GM21526 (cell line): ENCODE measurements around the gene RORB.

Experiments used
- ATAC-seq: cut with Tn5 transposase; IDR thresholded peaks from one replicate; pipeline ENCODE4 v1.9.1; 2021; ENCODE audit warnings: moderate library complexity; ENCODE audit not compliant: unreplicated experiment, low FRiP score

The RORB gene

GRCh38 chr9:74496819-74497747, at the start of gene RORB:
Gene RORB, plus strand, starts transcription at chr9:74497335. Its CDS starts 642 bp downstream, at chr9:74497977.
- peak; percentile 97 for ATAC-seq

- no peak for ATAC-seq
Observed at GRCh38 chr9:74447451-74448193, 49.5 kb upstream of the RORB start.

GRCh38 chr9:74449060-74449459, 48.1 kb upstream of the RORB start:
- ATAC-seq, result no peak

- no peak for ATAC-seq
Observed at GRCh38 chr9:74458832-74459231, 38.3 kb upstream of the RORB start.

GRCh38 chr9:74463825-74464224, 33.3 kb upstream of the RORB start:
- ATAC-seq, result no peak

- no peak for ATAC-seq
Observed at GRCh38 chr9:74478606-74479005, 18.5 kb upstream of the RORB start.

GRCh38 chr9:74479711-74480110, 17.4 kb upstream of the RORB start:
- ATAC-seq, result no peak

- no peak for ATAC-seq
Observed at GRCh38 chr9:74487395-74487794, 9.7 kb upstream of the RORB start.

- no peak for ATAC-seq
Observed at GRCh38 chr9:74493512-74493911, 3.6 kb upstream of the RORB start.

GRCh38 chr9:74494490-74494889, 2.6 kb upstream of the RORB start:
- ATAC-seq, result no peak

GRCh38 chr9:74496406-74496805, 729 bp upstream of the RORB start:
- no peak for ATAC-seq

GRCh38 chr9:74497748-74498620, 849 bp downstream of the RORB start:
- ATAC-seq, result no peak

GRCh38 chr9:74498621-74499095, 1.5 kb downstream of the RORB start:
- ATAC-seq, result no peak

- no peak for ATAC-seq
Observed at GRCh38 chr9:74499111-74499601, 2.0 kb downstream of the RORB start.

GRCh38 chr9:74499770-74500583, 2.8 kb downstream of the RORB start:
- no peak for ATAC-seq

GRCh38 chr9:74500584-74500924, 3.4 kb downstream of the RORB start:
- no peak for ATAC-seq

- ATAC-seq, result no peak
Observed at GRCh38 chr9:74501570-74501969, 4.4 kb downstream of the RORB start.

GRCh38 chr9:74503219-74503618, 6.1 kb downstream of the RORB start:
- ATAC-seq, result no peak

GRCh38 chr9:74503666-74504065, 6.5 kb downstream of the RORB start:
- ATAC-seq, result no peak

- no peak for ATAC-seq
Observed at GRCh38 chr9:74511333-74511732, 14.2 kb downstream of the RORB start.
